Fibroblast of the aortic adventitia (primary cell): ENCODE results near the gene MYD88. TPM values are rescaled to one million over a fixed set of nuclear protein-coding genes. Genes with fewer than 3 reads are reported as not detected.

Experiments used
- DNase-seq: peaks from one replicate; pipeline ENCODE4 v3.0.0-alpha.2; 2010; ENCODE audit warnings: low read depth
- H3K4me3 ChIP-seq: 2 replicates; pipeline ENCODE4 v1.5.1; 2011; ENCODE audit warnings: low read depth, mild to moderate bottlenecking, control low read depth, low read length, moderate library complexity
- CTCF ChIP-seq: IDR thresholded peaks from 2 replicates; pipeline ENCODE4 v1.5.1; 2011; ENCODE audit warnings: mild to moderate bottlenecking, low read length, control low read depth, inconsistent platforms; ENCODE audit not compliant: insufficient read depth
- total RNA-seq: library from RNA; depleted of rRNA; stranded (reverse); fragments of >200 nt; gene quantifications from 2 replicates; pipeline ENCODE4 v1.2.3, GENCODE V29; 2012; ENCODE audit warnings: low replicate concordance

Gene MYD88
- total RNA-seq, 1 donor = 8.3 TPM

- no peak for TF ChIP-seq CTCF
These were observed 30.4 kb upstream of the MYD88 start for GRCh38 chr3:38107911-38108648.

GRCh38 chr3:38108649-38109579, 29.5 kb upstream of the MYD88 start:
- H3K4me3 ChIP-seq = no peak overlapping the region
- no peak for TF ChIP-seq CTCF
- DNase-seq = no peak

More at GRCh38 chr3:38107911-38108648, 30.4 kb upstream of the MYD88 start:
- no peak for DNase-seq
- no peak overlapping the region for H3K4me3 ChIP-seq

- TF ChIP-seq CTCF = no peak
- H3K4me3 ChIP-seq = no peak overlapping the region
- no peak for DNase-seq
These were observed 28.7 kb upstream of the MYD88 start for GRCh38 chr3:38109580-38110313.

GRCh38 chr3:38110314-38111050, 28.0 kb upstream of the MYD88 start:
- no peak for DNase-seq
- TF ChIP-seq CTCF = no peak

GRCh38 chr3:38111201-38111600, 27.3 kb upstream of the MYD88 start:
- DNase-seq = no peak
- no peak for TF ChIP-seq CTCF

More at GRCh38 chr3:38110314-38111050, 28.0 kb upstream of the MYD88 start:
- H3K4me3 ChIP-seq = no peak overlapping the region

More at GRCh38 chr3:38111201-38111600, 27.3 kb upstream of the MYD88 start:
- H3K4me3 ChIP-seq = no peak overlapping the region
